Putamen (tissue), 1 donor: ENCODE measurements around the gene MAST4.
"Not testable (repeated sequence)": the region's sequence is repeated elsewhere in the genome, so short reads cannot be mapped to it uniquely, and the experiment has no call there.

ENCODE experiments used
- DNase-seq: peaks from one replicate; pipeline ENCODE4 v3.0.0-alpha.2; 2016; ENCODE audit warnings: low spot score

The MAST4 gene

DNA sequence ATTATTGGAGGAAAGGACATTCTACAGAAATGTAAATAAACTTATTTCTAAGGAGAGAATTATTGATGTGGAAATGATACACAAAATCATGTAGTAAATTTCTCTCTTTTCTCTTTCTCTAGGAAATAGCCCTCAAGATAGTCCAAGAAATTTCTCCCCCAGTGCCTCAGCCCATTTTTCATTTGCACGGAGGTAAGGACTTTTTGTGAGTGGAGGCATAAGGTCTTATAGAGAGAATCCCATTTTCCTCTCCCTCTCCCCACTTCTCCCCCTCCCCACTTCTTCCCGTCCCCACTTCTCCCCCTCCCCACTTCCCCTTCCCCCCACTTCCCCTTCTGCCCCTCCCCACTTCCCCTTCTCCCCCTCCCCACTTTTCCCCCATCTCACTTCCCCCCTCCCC is 493.8 kb downstream of the MAST4 start:
- DNase-seq, result no peak

GRCh38 chr5:67090593-67090992 is 494.4 kb downstream of the MAST4 start:
- DNase-seq, result no peak

- peak; percentile 6 for DNase-seq
Measured at GRCh38 chr5:67092535-67092934, 496.3 kb downstream of the MAST4 start.

GRCh38 chr5:67093279-67093678 is 497.1 kb downstream of the MAST4 start:
- DNase-seq, result no peak

DNA sequence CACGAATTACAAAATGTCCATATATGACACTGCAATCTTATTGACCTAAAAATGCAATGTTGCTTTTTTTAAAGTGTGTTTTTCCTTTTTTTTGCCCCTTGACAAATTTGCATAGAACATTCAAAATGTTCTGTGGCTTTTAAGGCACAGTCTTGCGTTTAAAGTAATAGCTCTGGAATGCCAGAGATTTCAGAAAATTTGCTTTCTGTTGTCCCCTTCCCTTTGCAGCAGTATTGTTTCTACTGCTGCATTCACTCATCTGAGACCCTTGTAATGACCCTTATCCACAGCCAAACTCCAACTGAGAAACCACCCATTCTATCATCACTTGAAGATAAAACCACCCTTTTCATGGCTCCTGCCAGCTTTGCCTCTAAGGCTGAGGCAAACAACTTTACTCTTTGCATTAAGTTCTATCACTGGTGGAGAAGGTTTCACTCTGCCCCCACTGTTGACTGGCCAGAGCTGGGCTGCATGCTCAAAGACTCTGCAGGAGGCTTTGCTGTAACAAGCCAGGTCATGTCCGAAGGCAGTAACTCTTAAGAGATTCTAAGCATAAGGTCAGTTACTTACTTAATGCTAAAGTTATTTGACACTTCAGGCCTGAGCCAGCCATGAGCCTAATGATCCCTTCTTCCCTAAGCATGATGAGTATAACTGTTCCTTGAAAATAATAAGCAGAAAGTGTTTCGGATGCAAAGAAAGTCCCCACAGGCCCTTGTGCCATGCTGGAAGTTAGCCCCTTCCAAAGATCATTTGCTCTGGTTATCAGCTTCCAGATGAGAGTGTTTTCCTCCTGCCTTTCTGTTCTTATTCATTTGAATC is 498.5 kb downstream of the MAST4 start:
- DNase-seq, result no peak

DNA sequence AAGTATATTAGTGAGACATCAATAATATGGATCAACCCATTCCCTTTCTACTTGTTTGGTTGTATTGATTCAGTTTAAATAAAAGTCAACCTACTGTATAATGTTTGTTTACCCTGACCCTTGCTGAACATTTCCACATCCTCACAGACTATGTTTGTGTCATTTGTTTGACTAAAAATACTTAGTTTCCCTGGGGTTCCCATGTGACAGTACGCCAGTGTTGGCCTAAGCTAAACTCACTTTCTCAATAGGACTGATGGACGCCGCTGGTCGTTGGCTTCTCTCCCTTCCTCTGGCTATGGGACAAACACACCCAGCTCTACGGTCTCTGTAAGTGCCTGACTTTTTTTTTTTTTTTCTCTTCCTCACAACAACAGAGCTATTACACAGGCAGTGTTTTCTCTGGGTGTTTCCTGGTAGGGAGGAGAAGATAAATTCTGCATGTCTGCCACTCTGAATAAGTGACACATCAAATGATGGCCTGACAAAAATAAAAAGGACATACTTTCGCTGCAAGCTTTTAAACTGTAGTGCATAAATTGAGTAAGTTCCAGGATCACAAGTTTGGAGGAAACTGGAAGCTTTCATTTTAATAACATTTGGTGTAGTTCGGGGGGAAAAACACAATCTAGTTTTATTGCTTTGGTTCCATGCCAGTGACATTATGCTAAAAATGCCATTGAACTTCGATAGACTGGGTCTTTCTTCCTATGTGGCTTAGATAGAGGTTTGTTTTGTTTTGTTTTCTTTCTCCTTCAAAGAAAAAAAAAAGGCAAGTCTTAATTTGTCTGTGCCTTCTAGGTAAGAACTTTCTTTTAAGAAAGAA is 499.4 kb downstream of the MAST4 start:
- peak; percentile 57 for DNase-seq

- no peak for DNase-seq
Measured at GRCh38 chr5:67098656-67099055, 502.5 kb downstream of the MAST4 start.

DNA sequence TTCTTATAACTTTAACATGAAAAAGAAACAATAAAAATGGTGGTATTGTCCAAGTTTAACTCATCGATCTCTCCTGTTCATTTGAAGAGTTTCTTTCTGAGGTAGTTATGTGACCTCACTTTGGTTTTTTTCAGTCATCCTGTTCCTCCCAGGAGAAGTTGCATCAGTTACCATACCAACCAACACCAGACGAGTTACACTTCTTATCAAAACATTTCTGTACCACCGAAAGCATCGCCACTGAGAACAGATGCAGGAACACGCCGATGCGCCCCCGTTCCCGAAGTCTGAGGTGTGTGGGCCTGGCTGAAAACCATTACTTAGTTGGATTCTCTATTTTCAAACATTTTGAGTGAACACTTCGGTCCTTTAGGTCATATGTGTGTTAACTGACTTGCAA is 504.1 kb downstream of the MAST4 start:
- DNase-seq, result no peak

GRCh38 chr5:67102708-67103107 is 506.5 kb downstream of the MAST4 start:
- DNase-seq, result no peak

DNA sequence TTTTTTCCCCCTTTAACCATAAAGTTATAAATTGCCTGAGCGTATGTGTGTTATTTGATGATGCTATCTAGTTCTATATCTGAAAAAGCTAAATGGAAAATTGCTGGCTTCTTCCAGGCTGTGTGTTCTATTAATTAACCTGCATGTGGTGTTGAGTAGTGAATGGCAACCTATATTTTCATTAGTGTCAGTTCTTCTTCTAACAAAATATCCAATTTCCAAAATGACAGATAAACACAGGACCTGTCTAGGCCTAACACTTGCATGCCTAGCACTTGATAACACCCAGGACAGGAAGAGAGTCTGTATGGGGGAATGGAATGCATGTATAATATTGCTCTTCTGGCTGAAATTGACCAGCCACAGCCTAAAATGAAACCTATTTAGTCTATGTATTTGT is 508.7 kb downstream of the MAST4 start:
- DNase-seq, result no peak

DNA sequence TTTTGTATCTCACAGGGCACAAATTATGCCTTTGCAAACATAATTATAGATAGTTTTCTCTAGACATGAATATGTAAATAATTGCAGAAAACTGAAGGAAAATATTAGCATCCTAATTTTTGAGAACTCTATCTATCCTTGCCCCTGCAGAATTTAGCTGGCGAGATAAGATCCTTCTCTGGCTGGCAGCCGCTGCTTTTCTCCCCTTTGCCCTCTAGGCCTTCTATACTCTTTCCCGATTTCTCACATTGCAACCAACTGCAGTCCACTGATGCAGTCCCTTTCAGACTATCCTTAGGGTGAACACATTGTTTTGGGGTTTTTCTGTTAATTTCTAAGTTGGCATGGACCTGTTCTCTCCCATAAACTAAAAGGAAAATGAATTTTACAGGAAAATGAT is 509.1 kb downstream of the MAST4 start:
- no peak for DNase-seq

DNA sequence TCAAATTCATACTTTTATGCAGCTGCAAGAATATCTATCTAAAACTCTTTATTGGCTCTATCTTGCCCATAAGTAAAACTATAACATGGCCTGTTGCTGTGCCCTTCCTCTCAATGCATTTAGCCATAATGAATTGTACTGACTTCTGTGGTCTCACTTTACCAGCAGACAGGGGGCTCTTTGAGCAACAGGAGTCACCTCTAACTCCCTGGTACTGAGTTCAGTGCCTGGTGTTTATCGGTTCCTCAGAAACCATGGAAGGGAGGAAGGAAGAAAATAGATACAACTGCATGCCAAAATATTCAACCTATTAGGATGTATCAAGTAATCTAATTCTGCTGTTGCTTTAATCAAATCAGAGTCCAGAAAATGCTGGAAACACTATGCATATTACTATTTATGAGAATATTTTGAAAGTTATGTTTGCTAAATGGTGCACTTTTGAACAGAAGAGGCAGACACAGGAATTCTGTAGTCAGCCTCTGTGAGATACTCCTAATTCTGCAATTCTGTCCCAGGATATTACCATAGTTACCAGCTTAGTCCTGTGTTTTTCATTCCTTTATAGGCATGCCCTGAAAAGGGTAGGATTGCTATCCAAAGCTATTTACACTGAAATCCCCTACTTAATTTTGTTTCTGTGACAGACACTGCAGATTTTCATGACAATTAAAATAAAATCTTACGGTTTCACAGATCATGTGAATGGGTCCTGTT is 510.6 kb downstream of the MAST4 start:
- no peak for DNase-seq

- DNase-seq, result no peak
Measured at GRCh38 chr5:67111779-67112178, 515.6 kb downstream of the MAST4 start.

DNA sequence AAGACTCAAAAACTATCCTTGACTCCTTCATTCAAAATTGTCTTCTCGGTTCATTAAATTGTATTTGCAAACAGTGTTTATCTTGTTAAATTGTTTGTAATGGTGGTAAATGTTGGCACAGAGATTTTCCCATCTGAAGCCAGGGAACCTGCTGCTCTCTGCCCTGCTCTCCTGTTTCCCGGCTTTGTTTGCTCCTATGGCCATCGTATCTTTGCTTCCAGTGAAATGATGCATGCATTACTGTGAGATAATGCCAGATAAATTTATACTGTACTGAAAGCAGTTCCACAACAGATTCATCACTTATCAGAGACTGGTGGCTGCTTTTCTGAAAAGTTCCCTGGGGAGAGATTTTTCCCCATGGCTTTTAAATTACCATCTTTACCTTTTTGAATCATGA is 519.1 kb downstream of the MAST4 start:
- no peak for DNase-seq

- no peak for DNase-seq
Measured at GRCh38 chr5:67115817-67116216, 519.6 kb downstream of the MAST4 start.

DNA sequence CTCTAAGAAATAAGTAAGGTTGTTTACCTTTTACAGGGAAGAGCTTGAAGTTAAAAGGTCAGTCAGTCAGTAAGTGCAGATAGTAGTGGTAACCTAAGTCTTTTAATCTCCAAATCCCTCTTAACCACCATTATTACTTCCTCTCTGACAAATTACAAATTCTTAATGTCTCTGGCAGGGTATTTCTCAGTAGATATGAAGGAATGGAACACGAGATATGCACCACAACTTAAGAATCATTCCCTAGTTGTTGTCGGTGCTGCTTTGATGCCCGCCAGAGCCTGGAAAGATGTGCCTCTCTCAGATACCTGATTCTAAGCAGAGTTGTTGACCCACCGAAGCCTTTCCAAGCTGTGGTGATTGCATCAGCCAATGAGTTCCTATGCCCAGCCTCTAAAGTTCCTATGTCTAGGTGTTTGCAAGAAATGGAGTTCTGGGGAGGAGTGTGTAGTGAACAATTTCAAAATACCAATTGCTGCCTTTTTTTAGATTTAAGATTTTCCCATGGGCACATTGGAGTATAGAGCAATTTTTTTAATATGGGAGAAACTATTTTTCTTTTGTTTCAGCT is 521.9 kb downstream of the MAST4 start:
- no peak for DNase-seq

- no peak for DNase-seq
Measured at GRCh38 chr5:67119010-67119409, 522.8 kb downstream of the MAST4 start.

GRCh38 chr5:67120032-67120431 is 523.8 kb downstream of the MAST4 start:
- no peak for DNase-seq

- DNase-seq, result no peak
Measured at GRCh38 chr5:67123819-67124218, 527.6 kb downstream of the MAST4 start.

DNA sequence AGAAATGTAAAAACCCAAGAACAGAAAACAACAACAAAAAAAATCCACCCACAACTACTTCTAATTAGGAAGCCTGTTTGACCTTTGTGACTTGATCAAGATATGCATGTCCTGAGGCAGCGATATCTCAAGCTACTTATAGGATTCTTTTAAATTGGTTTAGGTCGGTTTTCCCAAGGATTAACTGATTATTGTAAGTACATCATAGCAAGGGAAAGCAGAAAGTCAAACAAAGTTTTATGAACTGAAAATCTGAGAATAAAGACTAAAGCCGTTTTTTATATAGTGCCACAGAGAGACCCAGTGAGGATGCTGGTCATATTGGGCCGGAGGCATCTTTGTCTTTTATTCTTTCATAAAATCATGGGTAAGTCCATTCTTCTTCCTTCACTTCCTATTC is 528.4 kb downstream of the MAST4 start:
- no peak for DNase-seq

DNA sequence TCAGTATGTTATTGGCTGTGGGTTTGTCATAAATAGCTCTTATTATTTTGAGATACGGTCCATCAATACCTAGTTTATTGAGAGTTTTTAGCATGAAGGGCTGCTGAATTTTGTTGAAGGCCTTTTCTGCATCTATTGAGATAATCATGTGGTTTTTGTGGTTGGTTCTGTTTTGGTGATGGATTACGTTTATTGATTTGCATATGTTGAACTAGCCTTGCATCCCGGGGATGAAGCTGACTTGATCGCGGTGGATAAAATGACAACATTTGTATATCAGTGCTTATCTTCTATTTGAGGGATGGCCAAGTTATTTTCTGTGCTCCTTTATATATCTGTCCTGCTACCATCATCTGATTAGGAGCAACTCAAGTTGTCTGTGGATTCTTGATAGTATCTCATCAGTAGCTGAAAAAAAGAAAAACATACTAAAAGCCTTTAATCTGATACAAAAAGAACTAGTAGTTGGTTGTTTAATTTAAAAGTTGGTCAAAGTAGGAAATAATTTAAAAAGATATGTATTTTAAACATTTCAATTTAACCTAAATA is 531.2 kb downstream of the MAST4 start:
- not testable (repeated sequence) for DNase-seq

- no peak for DNase-seq
Measured at GRCh38 chr5:67129768-67130167, 533.6 kb downstream of the MAST4 start.
